K562 (cell line): ENCODE measurements around the gene EMX1. TPM values are rescaled to one million over a fixed set of nuclear protein-coding genes. Genes with fewer than 3 reads are reported as not detected.

Experiments
- CCNT2 ChIP-seq: IDR thresholded peaks from 2 replicates; pipeline ENCODE4 v1.6.1; 2011; ENCODE audit warnings: borderline replicate concordance, low read depth, mild to moderate bottlenecking, moderate library complexity, mixed read lengths, low read length; ENCODE audit not compliant: insufficient read length; ENCODE audit errors: extremely low read depth
- CHD4 ChIP-seq: fragments of 200-600 bp; sonication (generic); IDR thresholded peaks from 3 replicates; pipeline ENCODE4 v1.6.1; 2012; ENCODE audit warnings: low read depth, mild to moderate bottlenecking, mixed read lengths, low read length, inconsistent platforms; ENCODE audit not compliant: insufficient read depth, insufficient replicate concordance, poor library complexity, severe bottlenecking
- E2F1 ChIP-seq: sonication (generic); formaldehyde crosslinking; IDR thresholded peaks from 2 replicates; pipeline ENCODE4 v1.8.1; 2023; ENCODE audit warnings: mild to moderate bottlenecking, missing genetic modification reagents, moderate library complexity
- E2F6 ChIP-seq, 2 experiments: IDR thresholded peaks; 2 replicates each; pipeline ENCODE4 v1.6.1; 2011; ENCODE audit warnings: borderline replicate concordance in 1 of 2, control low read depth in 1 of 2, low read depth in 1 of 2, low read length in 1 of 2, mild to moderate bottlenecking in 1 of 2, mixed read lengths in 1 of 2, moderate library complexity in 1 of 2; ENCODE audit not compliant: insufficient read depth in 1 of 2, insufficient read length in 1 of 2, poor library complexity in 1 of 2, severe bottlenecking in 1 of 2; ENCODE audit errors: extremely low read depth in 1 of 2
- GMEB1 ChIP-seq: fragments of 250-450 bp; sonication (Bioruptor Pico); IDR thresholded peaks from 2 replicates; pipeline ENCODE4 v1.4.0; 2020; ENCODE audit warnings: mild to moderate bottlenecking
- HDAC3 ChIP-seq: fragments of 450-650 bp; IDR thresholded peaks from 2 replicates; pipeline ENCODE4 v1.6.1; 2018; ENCODE audit warnings: borderline replicate concordance, mild to moderate bottlenecking, moderate library complexity; ENCODE audit not compliant: partially characterized antibody
- MAZ ChIP-seq, 2 experiments: fragments of 450-650 bp in 1 of 2; sonication (generic) in 1 of 2; formaldehyde crosslinking; IDR thresholded peaks in 1 of 2; conservative IDR thresholded peaks in 1 of 2; 2 replicates each; pipeline versions ENCODE4 v1.4.0 to v1.5.0; 2020; ENCODE audit warnings: mild to moderate bottlenecking in 1 of 2, missing genetic modification reagents in 1 of 2
- NR2C2 ChIP-seq, 2 experiments: fragments of 200-800 bp in 1 of 2; sonication (Bioruptor generic) in 1 of 2; sonication (generic) in 1 of 2; formaldehyde crosslinking in 1 of 2; IDR thresholded peaks; 2 replicates each; pipeline versions ENCODE4 v1.6.1 to v1.8.0; 2016 to 2022; ENCODE audit warnings: mild to moderate bottlenecking in 1 of 2, missing compliant biosample characterization in 1 of 2, missing genetic modification characterization in 1 of 2, missing genetic modification reagents in 1 of 2
- PREB ChIP-seq: sonication (generic); formaldehyde crosslinking; IDR thresholded peaks from 2 replicates; pipeline ENCODE4 v1.8.1; 2023; ENCODE audit warnings: mild to moderate bottlenecking, missing genetic modification reagents
- TCF7 ChIP-seq: sonication (generic); IDR thresholded peaks from 2 replicates; pipeline ENCODE4 v1.6.1; 2016; ENCODE audit warnings: antibody characterized with exemption, borderline replicate concordance
- THAP12 ChIP-seq: fragments of 250-450 bp; sonication (Bioruptor Pico); IDR thresholded peaks from 2 replicates; pipeline ENCODE4 v1.9.0; 2021; ENCODE audit warnings: mild to moderate bottlenecking, inconsistent platforms
- THRB ChIP-seq: fragments of 450-650 bp; formaldehyde crosslinking; conservative IDR thresholded peaks from 2 replicates; pipeline ENCODE4 v1.4.0; 2022; ENCODE audit warnings: mild to moderate bottlenecking, missing genetic modification characterization
- polyA plus RNA-seq, 8 experiments: library from polyadenylated mRNA; depleted of rRNA in 4 of 8; stranded (reverse) in 5 of 8; unstranded in 3 of 8; fragments of >200 nt; fragmentation: Nextera tagmentation in 2 of 8; fragmentation: Illumina TruSeq in 1 of 8; extraction: Ambion mirVana in 2 of 8; extraction: Trizol in 1 of 8; gene quantifications; 2 replicates each; pipeline versions ENCODE4 v1.2.1 to v1.2.3, GENCODE V29; 2011 to 2014; ENCODE audit warnings: inconsistent platforms in 1 of 8, missing spikeins in 1 of 8
- total RNA-seq, 7 experiments: library from RNA; depleted of rRNA in 6 of 7; stranded (reverse); fragments of >200 nt in 6 of 7; fragmentation: Illumina TruSeq in 2 of 7; extraction: Trizol in 2 of 7; gene quantifications; 2 replicates each; pipeline versions ENCODE4 v1.2.1 to v1.2.3, GENCODE V29; 2011 to 2021; ENCODE audit warnings: low replicate concordance in 1 of 7

Gene EMX1
- total and polyA plus RNA-seq, 9 of the 15 experiments (the other 6 are each of a cell fraction or from before 2014, with no cell fraction given) = 0.10 to 0.32 (median 0.21) TPM; not detected in 6

- TF ChIP-seq PREB (no peak), MAZ (CRISPR knock-in tag; conservative IDR thresholded peaks at IDR 0.05 in 1 of 2, IDR thresholded peaks at IDR 0.05 in 1 of 2) (peak in 1 of 2 experiments; percentile 48; a peak in 3 of 4 replicates), CCNT2 (peak; percentile 49), E2F1 (CRISPR knock-in tag) (peak; percentile 38; the same call in 1 of the 2 replicates), THAP12 (CRISPR knock-in tag) (peak; percentile 16; the same call in 1 of the 2 replicates), THRB (CRISPR knock-in tag) (no peak), CHD4 (no peak), GMEB1 (peak; percentile 37; the same call in 1 of the 2 replicates), HDAC3 (no peak), TCF7 (no peak), E2F6 (IDR thresholded peaks at IDR 0.05; ENCODE audit: borderline replicate concordance in 1 of 2, extremely low read depth in 1 of 2, insufficient read depth in 1 of 2, insufficient read length in 1 of 2, low read depth in 1 of 2, low read length in 1 of 2, poor library complexity in 1 of 2, severe bottlenecking in 1 of 2) (peak; percentile 54 to 78), NR2C2 (CRISPR knock-in tag; IDR thresholded peaks at IDR 0.05) (no peak), NR2C2 (tag; IDR thresholded peaks at IDR 0.05) (peak; percentile 53)
Measured at GRCh38 chr2:72887032-72887739, 30.1 kb upstream of the EMX1 start, which contains the start of gene SPR (continued).
